OCI-LY7 (cell line): ENCODE results near the gene DHRS4L2. TPM values are rescaled to one million over a fixed set of nuclear protein-coding genes. Genes with fewer than 3 reads are reported as not detected.
A peak's percentile ranks its signal among the peaks of the same experiment; 100 is the strongest.
"Not testable (repeated sequence)": the region's sequence is repeated elsewhere in the genome, so short reads cannot be mapped to it uniquely, and the experiment has no call there.

Experiments
- Bru-seq: library from RNA; stranded (reverse); fragments of 400-500 nt; gene quantifications from one replicate; lab custom pipeline; 2021; lab: Mats Ljungman, UMichigan
- BruChase-seq, 2 experiments: library from RNA; stranded (reverse); fragments of 400-500 nt; gene quantifications; one replicate each; lab custom pipeline; 2021; lab: Mats Ljungman, UMichigan
- BruUV-seq: library from RNA; stranded (reverse); fragments of 400-500 nt; replicated peaks from 2 replicates; lab custom pipeline; 2021; lab: Mats Ljungman, UMichigan
- CTCF ChIA-PET: fragments of 300-600 bp; sonication (Branson Sonifier 250); formaldehyde crosslinking; loops from one replicate; lab custom pipeline; 2022; ENCODE audit warnings: antibody characterized with exemption; ENCODE audit not compliant: unreplicated experiment; lab: Charles Lee
- POLR2A ChIA-PET: fragments of 300-600 bp; sonication (Branson Sonifier 250); formaldehyde crosslinking; loops from one replicate; lab custom pipeline; 2022; ENCODE audit warnings: antibody characterized with exemption; lab: Charles Lee
- DNase-seq: peaks from one replicate; pipeline ENCODE4 v3.0.0-alpha.2; 2015; ENCODE audit warnings: low spot score
- H2AFZ ChIP-seq: fragments of 200-600 bp; sonication (generic), shearing (Covaris generic); 2 replicates; pipeline ENCODE4 v1.6.1; 2014; ENCODE audit warnings: mild to moderate bottlenecking, antibody characterized with exemption, low read length, moderate library complexity
- H3K27ac ChIP-seq: fragments of 200-600 bp; sonication (generic); 2 replicates; pipeline ENCODE4 v1.5.1; 2014; ENCODE audit warnings: mixed run types, low read depth, mild to moderate bottlenecking, moderate library complexity, low read length, inconsistent platforms; ENCODE audit not compliant: poor library complexity, severe bottlenecking
- H3K36me3 ChIP-seq: fragments of 200-600 bp; sonication (generic); 2 replicates; pipeline ENCODE4 v1.6.1; 2014; ENCODE audit warnings: mild to moderate bottlenecking, antibody characterized with exemption, low read length, moderate library complexity, mixed read lengths; ENCODE audit not compliant: insufficient read depth
- H3K4me1 ChIP-seq: fragments of 200-600 bp; sonication (generic); 2 replicates; pipeline ENCODE4 v1.5.1; 2014; ENCODE audit warnings: mild to moderate bottlenecking, low read length; ENCODE audit not compliant: insufficient read depth, poor library complexity, severe bottlenecking
- H3K4me2 ChIP-seq: fragments of 200-600 bp; sonication (generic); 2 replicates; pipeline ENCODE4 v1.6.1; 2014; ENCODE audit warnings: mild to moderate bottlenecking, low read length
- H3K4me3 ChIP-seq: fragments of 200-600 bp; sonication (generic); 2 replicates; pipeline ENCODE4 v1.5.1; 2014; ENCODE audit warnings: mild to moderate bottlenecking, low read depth, low read length; ENCODE audit not compliant: poor library complexity, severe bottlenecking
- H3K79me2 ChIP-seq: fragments of 200-600 bp; sonication (generic); 2 replicates; pipeline ENCODE4 v1.6.1; 2016; ENCODE audit warnings: low read depth, mild to moderate bottlenecking, low read length, moderate library complexity, mixed read lengths; ENCODE audit not compliant: insufficient read depth
- H3K9me2 ChIP-seq: fragments of 200-600 bp; sonication (generic); 2 replicates; pipeline ENCODE4 v1.6.1; 2016; ENCODE audit warnings: mild to moderate bottlenecking, low read length, mixed read lengths; ENCODE audit not compliant: insufficient read depth
- H3K9me3 ChIP-seq: fragments of 200-600 bp; sonication (generic); 2 replicates; pipeline ENCODE4 v1.6.1; 2014; ENCODE audit warnings: mild to moderate bottlenecking, mixed run types, low read length, mixed read lengths
- H4K20me1 ChIP-seq: fragments of 200-600 bp; sonication (generic); 2 replicates; pipeline ENCODE4 v1.6.1; 2014; ENCODE audit warnings: mild to moderate bottlenecking, antibody characterized with exemption, low read length, moderate library complexity, mixed read lengths; ENCODE audit not compliant: insufficient read depth
- EZH2phosphoT487 ChIP-seq: fragments of 200-600 bp; sonication (generic); IDR thresholded peaks from 2 replicates; pipeline ENCODE4 v1.6.1; 2018; ENCODE audit warnings: low read depth, borderline replicate concordance, mild to moderate bottlenecking, mixed run types, antibody characterized with exemption, low read length, moderate library complexity, mixed read lengths
- intact Hi-C: fragments of 100-400 bp; cut with micrococcal nuclease; formaldehyde crosslinking; loops from one replicate; pipeline ENCODE4 v1.10.0; 2022; ENCODE audit not compliant: unreplicated experiment
- long read RNA-seq: library from polyadenylated mRNA; stranded (forward); transcript quantifications from one replicate; pipeline ENCODE4 v2.0.0, GENCODE V29; 2022
- total RNA-seq, 2 experiments: library from RNA; depleted of rRNA in 1 of 2; stranded (reverse); fragments of >200 nt in 1 of 2; shearing (Covaris generic) in 1 of 2; gene quantifications; 2 replicates each; pipeline ENCODE4 v1.2.3, GENCODE V29; 2014 to 2022
- TF ChIP-seq, protein P1 (sequence below): fragments of 200-600 bp; sonication (generic); conservative IDR thresholded peaks from 2 replicates; pipeline ENCODE4 v1.5.1; 2014; ENCODE audit warnings: mild to moderate bottlenecking, antibody characterized with exemption, low read length, moderate library complexity, mixed read lengths

DHRS4L2 gene
- total RNA-seq (2014; rRNA removed; shearing (Covaris generic)) (12.9 and 24.2 TPM in 2 replicates), total RNA-seq (2022) (18.6 and 18.8 TPM in 2 replicates), Bru-seq, nascent RNA (percentile 53 among the genes with signal in this experiment), BruChase-seq, experiment 1, labeled RNA remaining after a 6-hour chase (percentile 59 among the genes with signal in this experiment), BruChase-seq, experiment 2, labeled RNA remaining after a 2-hour chase (percentile 54 among the genes with signal in this experiment)
- long read RNA-seq, transcript DHRS4L2-202 (5 exons, 1,117 nt) = minor isoform, 5 of 24 reads
- long read RNA-seq, transcript DHRS4L2-201 (8 exons, 1,370 nt) = major isoform, 6 of 24 reads
- long read RNA-seq, partial matches to known transcripts = 3 of 24 reads
- long read RNA-seq, other reads (novel, unspliced or antisense) = 9 of 24 reads

DNA sequence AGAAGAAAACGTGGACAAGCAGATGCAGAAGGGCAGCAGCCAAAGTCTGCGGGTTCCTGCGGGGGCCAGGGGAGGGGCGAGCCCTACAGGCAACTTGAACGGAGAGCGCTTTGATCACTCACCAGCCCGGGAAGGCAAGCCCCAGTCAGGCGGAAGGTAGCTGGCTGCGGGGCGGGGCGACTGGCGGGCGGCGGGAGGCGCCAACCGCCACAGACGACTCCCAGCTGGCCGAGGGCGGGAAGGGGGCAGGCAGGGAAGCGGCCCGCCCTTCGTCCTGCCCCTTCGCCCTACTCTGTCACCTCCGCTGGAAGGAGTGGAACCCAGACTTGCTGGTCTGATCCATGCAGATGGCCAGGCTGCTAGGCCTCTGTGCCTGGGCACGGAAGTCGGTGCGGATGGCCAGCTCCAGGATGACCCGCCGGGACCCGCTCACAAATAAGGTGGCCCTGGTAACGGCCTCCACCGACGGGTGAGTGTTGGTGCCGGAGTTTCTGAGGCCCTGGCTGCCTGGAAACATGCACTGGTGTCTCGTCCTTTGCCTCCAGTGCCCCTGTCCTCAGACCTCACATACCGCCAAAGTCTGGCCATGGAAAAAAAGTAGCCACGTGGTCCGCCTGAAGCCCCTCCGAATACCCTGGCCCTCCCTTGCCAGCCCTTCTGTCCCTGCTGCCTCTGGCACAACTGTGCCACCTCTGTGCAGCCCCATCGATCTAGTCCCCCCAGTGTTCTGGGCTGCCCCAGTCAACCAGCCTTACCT is at the start of gene DHRS4L2:
DHRS4L2 (plus strand) TSS at position 323 of the 757 bp plus-strand sequence; CDS start at position 342, 19 bp downstream.
- ChIA-PET POLR2A (interaction anchor here (0.6 to 0.9 kb wide), 2 partner anchors 120 to 281 kb away, joined by 3 read pairs; no protein-coding TSS in a partner anchor), CTCF (interaction anchor here (0.7 kb wide), 1 partner anchor 11 kb away, joined by 3 read pairs; no protein-coding TSS in a partner anchor)
- Histone ChIP-seq H2AFZ (peak within 1 kb of the TSS; percentile 56; the same call in 1 of the 2 replicates), H3K4me1 (peaks cover 17% of the 10 kb centered on the region), H3K4me2 (peak within 1 kb of the TSS; percentile 75), H3K4me3 (peak within 1 kb of the TSS; percentile 70), H3K27ac (peak within 1 kb of the TSS; percentile 43)
- H4K20me1 ChIP-seq, H3K36me3 ChIP-seq, H3K79me2 ChIP-seq, BruUV-seq, H3K9me3 ChIP-seq, intact Hi-C loops, H3K9me2 ChIP-seq: not testable (repeated sequence)
- peak; percentile 79 for DNase-seq

DNA sequence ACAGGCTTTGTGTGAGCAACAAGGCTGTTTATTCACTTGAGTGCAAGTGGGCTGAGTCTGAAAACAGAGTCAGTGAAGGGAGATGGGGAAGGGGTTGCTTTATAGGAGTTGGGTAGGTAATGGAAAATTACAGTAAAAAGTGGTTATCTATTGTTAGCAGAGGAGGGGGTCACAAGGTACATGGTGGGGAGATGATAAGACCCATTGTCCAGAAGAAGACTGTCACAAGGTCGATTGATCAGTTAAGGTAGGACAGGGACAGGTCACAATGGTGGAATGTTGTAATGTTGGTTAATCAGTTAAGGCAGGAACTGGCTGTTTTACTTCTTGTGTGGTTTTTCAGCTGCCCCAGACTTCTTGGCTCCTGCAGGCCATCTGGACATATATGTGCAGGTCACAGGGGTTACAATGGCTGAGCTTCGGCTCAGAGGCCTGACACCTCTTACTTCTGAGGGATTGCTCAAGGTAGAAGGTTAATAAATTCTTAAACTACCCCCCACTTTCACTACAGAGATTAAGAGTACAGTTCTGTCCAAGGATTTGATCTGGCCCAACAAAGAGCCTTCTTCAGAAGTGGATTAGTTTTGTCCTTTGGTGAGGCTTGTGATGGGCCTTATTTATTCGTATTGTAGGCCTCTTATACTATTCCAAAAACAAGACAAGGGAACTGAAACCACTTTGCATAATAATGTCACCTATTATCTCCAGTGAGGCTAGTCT is 49.0 kb upstream of the DHRS4L2 start:
- H3K4me1 ChIP-seq = no peaks in the 10 kb centered on the region
- no peak overlapping the region for H3K4me3 ChIP-seq
- intact Hi-C loops = no loop called here
- peaks cover 4% of the 10 kb centered on the region; the same call in 1 of the 2 replicates for H3K36me3 ChIP-seq
- H3K27ac ChIP-seq = no peak overlapping the region
- CTCF ChIA-PET = no interaction called here
- TF ChIP-seq, protein P1, sequence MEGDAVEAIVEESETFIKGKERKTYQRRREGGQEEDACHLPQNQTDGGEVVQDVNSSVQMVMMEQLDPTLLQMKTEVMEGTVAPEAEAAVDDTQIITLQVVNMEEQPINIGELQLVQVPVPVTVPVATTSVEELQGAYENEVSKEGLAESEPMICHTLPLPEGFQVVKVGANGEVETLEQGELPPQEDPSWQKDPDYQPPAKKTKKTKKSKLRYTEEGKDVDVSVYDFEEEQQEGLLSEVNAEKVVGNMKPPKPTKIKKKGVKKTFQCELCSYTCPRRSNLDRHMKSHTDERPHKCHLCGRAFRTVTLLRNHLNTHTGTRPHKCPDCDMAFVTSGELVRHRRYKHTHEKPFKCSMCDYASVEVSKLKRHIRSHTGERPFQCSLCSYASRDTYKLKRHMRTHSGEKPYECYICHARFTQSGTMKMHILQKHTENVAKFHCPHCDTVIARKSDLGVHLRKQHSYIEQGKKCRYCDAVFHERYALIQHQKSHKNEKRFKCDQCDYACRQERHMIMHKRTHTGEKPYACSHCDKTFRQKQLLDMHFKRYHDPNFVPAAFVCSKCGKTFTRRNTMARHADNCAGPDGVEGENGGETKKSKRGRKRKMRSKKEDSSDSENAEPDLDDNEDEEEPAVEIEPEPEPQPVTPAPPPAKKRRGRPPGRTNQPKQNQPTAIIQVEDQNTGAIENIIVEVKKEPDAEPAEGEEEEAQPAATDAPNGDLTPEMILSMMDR = no peak
- TF ChIP-seq EZH2phosphoT487 = no peak
- no peaks in the 10 kb centered on the region for H3K9me3 ChIP-seq
- no peaks in the 10 kb centered on the region for H3K79me2 ChIP-seq
- POLR2A ChIA-PET = no interaction called here
- TSS peak; percentile 80 for BruUV-seq
- no peak overlapping the region for H2AFZ ChIP-seq
- no peak overlapping the region for H3K4me2 ChIP-seq
- H3K9me2 ChIP-seq = no peaks in the 10 kb centered on the region
- no peaks in the 10 kb centered on the region for H4K20me1 ChIP-seq
- no peak for DNase-seq

DNA sequence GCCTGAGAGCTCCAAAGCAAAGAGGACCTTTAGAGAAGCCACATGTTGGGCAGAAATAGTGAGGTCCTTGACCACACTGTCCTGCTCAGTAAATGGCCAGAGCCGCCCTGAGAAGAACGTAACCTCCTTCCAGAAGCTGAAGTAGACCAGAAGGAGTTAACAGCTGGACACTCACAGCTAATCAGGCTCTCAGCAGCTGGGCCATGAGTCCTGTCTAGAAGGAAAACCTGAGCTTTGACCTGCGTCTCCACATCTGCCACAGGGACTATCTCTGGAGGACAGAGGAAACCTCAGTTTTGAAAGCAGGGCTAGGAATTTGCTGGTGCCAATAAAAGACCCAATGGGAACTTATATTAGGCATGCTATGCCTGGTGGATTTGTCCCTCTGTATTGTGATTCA is 47.5 kb upstream of the DHRS4L2 start:
- no TSS peak for BruUV-seq

More for the DNA sequence above, 47.5 kb upstream of the DHRS4L2 start:
- peaks cover 4% of the 10 kb centered on the region; the same call in 1 of the 2 replicates for H3K36me3 ChIP-seq
- H3K4me3 ChIP-seq = no peak overlapping the region
- TF ChIP-seq EZH2phosphoT487 = no peak
- H3K9me3 ChIP-seq = no peaks in the 10 kb centered on the region
- H4K20me1 ChIP-seq = no peaks in the 10 kb centered on the region
- no peak overlapping the region for H3K27ac ChIP-seq
- no peak for DNase-seq
- H3K9me2 ChIP-seq = no peaks in the 10 kb centered on the region
- no peaks in the 10 kb centered on the region for H3K4me1 ChIP-seq
- intact Hi-C loops = no loop called here
- H2AFZ ChIP-seq = no peak overlapping the region
- ChIA-PET CTCF (no interaction called here), POLR2A (no interaction called here)
- no peak overlapping the region for H3K4me2 ChIP-seq
- H3K79me2 ChIP-seq = no peaks in the 10 kb centered on the region
